Measurements from ENCODE around the gene ZNF791.
A peak's percentile ranks its signal among the peaks of the same experiment; 100 is the strongest.

The ZNF791 gene

DNA sequence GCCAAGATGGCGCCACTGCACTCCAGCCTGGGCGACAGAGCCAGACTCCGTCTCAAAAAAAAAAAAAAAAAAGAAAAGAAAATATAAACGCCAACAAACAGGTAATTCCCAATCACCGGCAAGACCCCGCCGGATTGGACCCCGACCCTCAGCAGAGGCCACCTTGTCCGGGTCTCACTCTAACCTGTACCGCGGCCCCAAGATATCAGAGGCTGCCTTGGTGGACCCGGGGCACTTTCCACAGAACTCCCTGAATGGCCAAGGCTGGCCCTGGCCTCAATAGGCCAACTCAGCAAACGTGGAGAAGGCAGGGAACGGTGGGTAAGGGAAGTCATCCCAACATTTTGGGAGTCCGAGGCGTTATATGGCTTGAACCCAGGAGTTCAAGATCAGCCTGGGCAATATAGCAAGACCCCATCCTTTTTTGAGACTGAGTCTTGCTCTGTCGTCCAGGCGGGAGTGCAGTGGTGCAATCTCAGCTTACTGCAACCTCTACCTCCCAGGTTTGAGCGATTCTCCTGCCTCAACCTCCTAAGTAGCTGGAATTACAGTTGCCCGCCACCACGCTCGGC, 28.0 kb downstream of the ZNF791 start:
- TF ChIP-seq, protein P1, sequence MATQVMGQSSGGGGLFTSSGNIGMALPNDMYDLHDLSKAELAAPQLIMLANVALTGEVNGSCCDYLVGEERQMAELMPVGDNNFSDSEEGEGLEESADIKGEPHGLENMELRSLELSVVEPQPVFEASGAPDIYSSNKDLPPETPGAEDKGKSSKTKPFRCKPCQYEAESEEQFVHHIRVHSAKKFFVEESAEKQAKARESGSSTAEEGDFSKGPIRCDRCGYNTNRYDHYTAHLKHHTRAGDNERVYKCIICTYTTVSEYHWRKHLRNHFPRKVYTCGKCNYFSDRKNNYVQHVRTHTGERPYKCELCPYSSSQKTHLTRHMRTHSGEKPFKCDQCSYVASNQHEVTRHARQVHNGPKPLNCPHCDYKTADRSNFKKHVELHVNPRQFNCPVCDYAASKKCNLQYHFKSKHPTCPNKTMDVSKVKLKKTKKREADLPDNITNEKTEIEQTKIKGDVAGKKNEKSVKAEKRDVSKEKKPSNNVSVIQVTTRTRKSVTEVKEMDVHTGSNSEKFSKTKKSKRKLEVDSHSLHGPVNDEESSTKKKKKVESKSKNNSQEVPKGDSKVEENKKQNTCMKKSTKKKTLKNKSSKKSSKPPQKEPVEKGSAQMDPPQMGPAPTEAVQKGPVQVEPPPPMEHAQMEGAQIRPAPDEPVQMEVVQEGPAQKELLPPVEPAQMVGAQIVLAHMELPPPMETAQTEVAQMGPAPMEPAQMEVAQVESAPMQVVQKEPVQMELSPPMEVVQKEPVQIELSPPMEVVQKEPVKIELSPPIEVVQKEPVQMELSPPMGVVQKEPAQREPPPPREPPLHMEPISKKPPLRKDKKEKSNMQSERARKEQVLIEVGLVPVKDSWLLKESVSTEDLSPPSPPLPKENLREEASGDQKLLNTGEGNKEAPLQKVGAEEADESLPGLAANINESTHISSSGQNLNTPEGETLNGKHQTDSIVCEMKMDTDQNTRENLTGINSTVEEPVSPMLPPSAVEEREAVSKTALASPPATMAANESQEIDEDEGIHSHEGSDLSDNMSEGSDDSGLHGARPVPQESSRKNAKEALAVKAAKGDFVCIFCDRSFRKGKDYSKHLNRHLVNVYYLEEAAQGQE (IDR thresholded peaks at IDR 0.05; ENCODE audit: insufficient replicate concordance, low read depth), result no peak
- TF ChIP-seq, protein P2, sequence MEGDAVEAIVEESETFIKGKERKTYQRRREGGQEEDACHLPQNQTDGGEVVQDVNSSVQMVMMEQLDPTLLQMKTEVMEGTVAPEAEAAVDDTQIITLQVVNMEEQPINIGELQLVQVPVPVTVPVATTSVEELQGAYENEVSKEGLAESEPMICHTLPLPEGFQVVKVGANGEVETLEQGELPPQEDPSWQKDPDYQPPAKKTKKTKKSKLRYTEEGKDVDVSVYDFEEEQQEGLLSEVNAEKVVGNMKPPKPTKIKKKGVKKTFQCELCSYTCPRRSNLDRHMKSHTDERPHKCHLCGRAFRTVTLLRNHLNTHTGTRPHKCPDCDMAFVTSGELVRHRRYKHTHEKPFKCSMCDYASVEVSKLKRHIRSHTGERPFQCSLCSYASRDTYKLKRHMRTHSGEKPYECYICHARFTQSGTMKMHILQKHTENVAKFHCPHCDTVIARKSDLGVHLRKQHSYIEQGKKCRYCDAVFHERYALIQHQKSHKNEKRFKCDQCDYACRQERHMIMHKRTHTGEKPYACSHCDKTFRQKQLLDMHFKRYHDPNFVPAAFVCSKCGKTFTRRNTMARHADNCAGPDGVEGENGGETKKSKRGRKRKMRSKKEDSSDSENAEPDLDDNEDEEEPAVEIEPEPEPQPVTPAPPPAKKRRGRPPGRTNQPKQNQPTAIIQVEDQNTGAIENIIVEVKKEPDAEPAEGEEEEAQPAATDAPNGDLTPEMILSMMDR (IDR thresholded peaks at IDR 0.05; ENCODE audit: insufficient read depth, low read length), result no peak
- TF ChIP-seq POLR2AphosphoS5 (IDR thresholded peaks at IDR 0.05; ENCODE audit: low read depth) (no peak), SPI1 (IDR thresholded peaks at IDR 0.05; ENCODE audit: borderline replicate concordance, low read depth) (no peak), GABPA (IDR thresholded peaks at IDR 0.05; ENCODE audit: low read depth) (no peak)
- no peaks in the 10 kb centered on the region for H3K27me3 ChIP-seq (ENCODE audit: insufficient read depth, poor library complexity, severe bottlenecking)
- no peak overlapping the region for H3K27ac ChIP-seq (replicated peaks)
- H3K4me3 ChIP-seq (replicated peaks; ENCODE audit: insufficient read depth, low read length), result no peak overlapping the region
- DNase-seq (ENCODE audit: low read depth in 1 of 2, low spot score in 1 of 2), result no peak

DNA sequence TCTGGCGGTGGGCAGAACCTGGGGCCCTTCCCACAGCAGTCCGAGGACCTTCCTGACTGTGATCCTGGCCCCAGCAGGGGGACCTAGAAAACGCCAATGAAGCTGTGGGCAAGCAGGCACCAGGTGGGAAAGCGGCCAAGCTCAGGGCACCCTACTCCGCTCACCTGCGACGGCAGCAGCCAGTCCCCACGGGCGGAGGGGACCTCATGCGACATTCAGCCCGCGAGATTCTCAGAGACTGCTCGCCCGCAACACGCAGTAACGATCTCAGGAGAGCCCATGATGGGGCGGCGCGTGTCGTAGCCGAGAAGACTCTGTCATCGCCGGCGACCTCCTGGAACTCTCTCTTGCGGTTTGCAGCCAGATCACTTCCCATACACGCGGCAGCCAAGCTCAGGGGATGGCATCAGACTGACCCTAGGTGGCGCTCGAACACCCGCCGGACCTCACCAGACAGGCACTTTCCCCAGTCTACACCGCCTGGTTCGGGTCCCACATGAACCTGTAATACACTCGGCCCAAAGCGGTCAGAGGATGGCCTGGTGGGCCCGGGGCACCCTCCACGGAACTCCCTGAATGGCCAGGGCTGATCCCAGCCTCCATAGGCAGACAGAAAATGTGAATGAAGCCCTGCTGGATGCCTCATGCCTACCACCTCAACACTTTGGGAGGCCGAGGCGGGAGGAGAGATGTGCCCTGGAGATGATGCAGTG, 29.3 kb downstream of the ZNF791 start:
- no peak overlapping the region for H3K4me3 ChIP-seq (replicated peaks; ENCODE audit: insufficient read depth, low read length)
- H3K27me3 ChIP-seq (ENCODE audit: insufficient read depth, poor library complexity, severe bottlenecking), result no peaks in the 10 kb centered on the region
- H3K27ac ChIP-seq (replicated peaks), result no peak overlapping the region
- peak; percentile 59 to 91 for DNase-seq (ENCODE audit: low read depth in 1 of 2, low spot score in 1 of 2)
- TF ChIP-seq, protein P1 (IDR thresholded peaks at IDR 0.05; ENCODE audit: insufficient replicate concordance, low read depth), result no peak
- TF ChIP-seq, protein P2 (IDR thresholded peaks at IDR 0.05; ENCODE audit: insufficient read depth, low read length), result peak; percentile 75

DNA sequence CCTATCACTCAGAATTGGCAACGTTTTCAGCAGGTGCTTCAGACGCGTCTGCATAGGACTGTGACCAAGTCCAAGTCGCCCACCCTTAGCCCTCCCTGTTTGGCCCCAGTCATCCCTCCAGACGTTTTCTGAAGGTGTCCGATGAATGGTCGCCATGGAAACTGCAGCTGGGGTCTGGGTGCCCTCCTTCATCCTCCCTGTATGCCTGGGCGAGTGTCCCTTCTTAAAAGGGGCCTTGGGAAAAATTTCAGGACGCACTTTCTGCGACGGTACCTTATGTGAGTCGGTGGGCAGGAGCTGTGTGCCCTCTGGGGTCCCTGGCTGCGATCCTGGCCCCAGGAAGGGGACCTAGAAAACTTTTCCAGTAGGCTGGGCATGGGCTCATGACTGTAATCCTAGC, 30.7 kb downstream of the ZNF791 start:
- DNase-seq (ENCODE audit: low read depth in 1 of 2, low spot score in 1 of 2), result no peak
- TF ChIP-seq SPI1 (IDR thresholded peaks at IDR 0.05; ENCODE audit: borderline replicate concordance, low read depth) (no peak), GABPA (IDR thresholded peaks at IDR 0.05; ENCODE audit: low read depth) (no peak), POLR2AphosphoS5 (IDR thresholded peaks at IDR 0.05; ENCODE audit: low read depth) (no peak)
- TF ChIP-seq, protein P2 (IDR thresholded peaks at IDR 0.05; ENCODE audit: insufficient read depth, low read length), result no peak
- TF ChIP-seq, protein P1 (IDR thresholded peaks at IDR 0.05; ENCODE audit: insufficient replicate concordance, low read depth), result no peak
- no peak overlapping the region for H3K27ac ChIP-seq (replicated peaks)
- no peak overlapping the region for H3K4me3 ChIP-seq (replicated peaks; ENCODE audit: insufficient read depth, low read length)
- no peaks in the 10 kb centered on the region for H3K27me3 ChIP-seq (ENCODE audit: insufficient read depth, poor library complexity, severe bottlenecking)

Data from HL-60 (cell line).